IPS-15b (cell line): ENCODE results near the gene ZG16.
A peak's percentile ranks its signal among the peaks of the same experiment; 100 is the strongest.

ENCODE experiments used
- H3K27me3 ChIP-seq: one replicate; pipeline ENCODE4 v1.6.1; 2013; ENCODE audit warnings: low read length; ENCODE audit not compliant: control insufficient read depth, insufficient read depth
- H3K36me3 ChIP-seq: one replicate; pipeline ENCODE4 v1.6.1; 2013; ENCODE audit warnings: low read length; ENCODE audit not compliant: control insufficient read depth, insufficient read depth
- H3K4me1 ChIP-seq: one replicate; pipeline ENCODE4 v1.6.1; 2013; ENCODE audit warnings: mild to moderate bottlenecking, low read length; ENCODE audit not compliant: control insufficient read depth, insufficient read depth
- H3K4me3 ChIP-seq: one replicate; pipeline ENCODE4 v1.5.1; 2013; ENCODE audit warnings: low read depth, low read length
- H3K9ac ChIP-seq: one replicate; pipeline ENCODE4 v1.6.1; 2013; ENCODE audit warnings: low read depth, mild to moderate bottlenecking, low read length
- H3K9me3 ChIP-seq: one replicate; pipeline ENCODE4 v1.6.1; 2013; ENCODE audit warnings: mild to moderate bottlenecking, low read length; ENCODE audit not compliant: control insufficient read depth, insufficient read depth

The ZG16 gene

GRCh38 chr16:29806641-29807425 is 28.8 kb downstream of the ZG16 start:
- H3K4me3 ChIP-seq = peak overlapping the region; percentile 90
- peaks cover 16% of the 10 kb centered on the region for H3K4me1 ChIP-seq
- no peaks in the 10 kb centered on the region for H3K27me3 ChIP-seq
- H3K9ac ChIP-seq = peak overlapping the region; percentile 73
- H3K9me3 ChIP-seq = no peaks in the 10 kb centered on the region
- H3K36me3 ChIP-seq = peaks cover 26% of the 10 kb centered on the region

- peak overlapping the region; percentile 73 for H3K9ac ChIP-seq
- no peaks in the 10 kb centered on the region for H3K9me3 ChIP-seq
- peaks cover 20% of the 10 kb centered on the region for H3K36me3 ChIP-seq
- no peaks in the 10 kb centered on the region for H3K27me3 ChIP-seq
- peak overlapping the region; percentile 90 for H3K4me3 ChIP-seq
- peaks cover 16% of the 10 kb centered on the region for H3K4me1 ChIP-seq
These were observed 29.6 kb downstream of the ZG16 start for GRCh38 chr16:29807426-29808218.

GRCh38 chr16:29808219-29808900 is 30.3 kb downstream of the ZG16 start:
- Histone ChIP-seq H3K9me3 (no peaks in the 10 kb centered on the region), H3K4me3 (peak overlapping the region; percentile 90), H3K27me3 (no peaks in the 10 kb centered on the region), H3K4me1 (peaks cover 16% of the 10 kb centered on the region), H3K36me3 (peaks cover 16% of the 10 kb centered on the region), H3K9ac (peak overlapping the region; percentile 73)

GRCh38 chr16:29809031-29809747 is 31.1 kb downstream of the ZG16 start:
- peak overlapping the region; percentile 22 for H3K4me3 ChIP-seq
- H3K36me3 ChIP-seq = peaks cover 16% of the 10 kb centered on the region
- H3K9me3 ChIP-seq = no peaks in the 10 kb centered on the region
- H3K9ac ChIP-seq = no peak overlapping the region
- no peaks in the 10 kb centered on the region for H3K27me3 ChIP-seq
- peaks cover 16% of the 10 kb centered on the region for H3K4me1 ChIP-seq

DNA sequence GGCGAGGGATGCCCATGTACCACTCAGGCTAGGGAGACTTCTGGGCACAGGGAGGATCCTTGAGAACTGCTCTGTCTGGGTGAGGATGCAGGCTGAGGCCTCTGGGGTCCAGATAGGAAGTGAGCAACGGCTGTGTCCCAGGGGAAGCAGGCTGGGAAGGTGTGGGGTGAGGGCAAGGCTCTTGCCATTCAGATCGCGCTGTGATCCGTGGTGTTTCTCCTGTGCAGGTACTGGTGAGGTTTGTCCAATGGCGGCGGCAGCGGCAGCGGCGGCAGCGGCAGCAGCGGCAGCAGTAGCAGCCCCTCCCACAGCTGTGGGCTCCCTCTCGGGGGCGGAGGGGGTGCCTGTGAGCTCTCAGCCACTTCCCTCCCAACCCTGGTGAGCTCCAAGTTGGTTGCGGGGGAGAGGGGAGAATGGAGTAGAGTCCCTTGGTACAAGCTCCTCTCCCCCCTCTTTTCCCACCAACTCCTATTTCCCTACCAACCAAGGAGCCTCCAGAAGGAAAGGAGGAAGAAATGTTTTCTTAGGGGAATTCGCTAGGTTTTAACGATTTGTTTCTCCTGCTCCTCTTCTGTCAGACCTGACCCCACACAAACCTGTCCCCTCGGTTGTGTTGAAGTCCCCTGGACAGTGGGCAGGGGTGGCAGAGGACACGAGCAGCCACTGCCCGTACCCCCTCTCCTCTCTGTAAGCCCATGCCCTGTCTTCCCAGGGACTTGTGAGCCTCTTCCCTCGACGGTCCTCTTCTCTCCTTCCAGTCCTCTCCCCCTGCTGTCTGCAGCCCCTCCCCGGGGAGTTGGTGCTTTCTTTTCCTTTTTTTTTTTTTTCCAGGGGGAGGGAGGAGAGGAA is 32.0 kb downstream of the ZG16 start:
- Histone ChIP-seq H3K4me3 (peak overlapping the region; percentile 33), H3K9me3 (no peaks in the 10 kb centered on the region), H3K4me1 (peaks cover 15% of the 10 kb centered on the region), H3K36me3 (peaks cover 14% of the 10 kb centered on the region), H3K9ac (no peak overlapping the region), H3K27me3 (no peaks in the 10 kb centered on the region)

DNA sequence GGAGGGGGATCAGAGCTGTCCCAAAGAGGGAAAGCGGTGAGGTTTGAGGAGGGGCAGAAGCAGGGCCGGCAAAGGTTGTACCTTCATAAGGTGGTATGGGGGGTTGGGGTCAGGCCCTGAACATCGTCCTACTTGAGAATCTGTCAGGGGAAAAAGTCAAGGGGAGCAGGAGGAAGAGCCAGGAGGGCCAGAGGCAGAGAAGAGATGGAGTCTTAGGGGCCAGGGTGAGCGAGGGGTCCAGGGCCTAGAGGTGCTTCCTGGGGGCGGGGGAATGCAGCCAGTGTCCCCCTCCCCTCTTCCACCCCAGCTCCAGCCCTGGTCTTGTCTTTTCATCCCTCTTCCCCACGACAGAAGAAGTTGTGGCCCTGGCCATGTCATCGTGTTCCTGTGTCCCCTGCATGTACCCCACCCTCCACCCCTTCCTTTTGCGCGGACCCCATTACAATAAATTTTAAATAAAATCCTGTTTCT is 32.7 kb downstream of the ZG16 start:
- Histone ChIP-seq H3K4me1 (peaks cover 15% of the 10 kb centered on the region), H3K9ac (no peak overlapping the region), H3K4me3 (peak overlapping the region; percentile 87), H3K36me3 (peaks cover 14% of the 10 kb centered on the region), H3K27me3 (no peaks in the 10 kb centered on the region), H3K9me3 (no peaks in the 10 kb centered on the region)

- H3K4me3 ChIP-seq = peak overlapping the region; percentile 87
- peaks cover 14% of the 10 kb centered on the region for H3K36me3 ChIP-seq
- H3K9ac ChIP-seq = peak overlapping the region; percentile 83
- peaks cover 15% of the 10 kb centered on the region for H3K4me1 ChIP-seq
- no peaks in the 10 kb centered on the region for H3K9me3 ChIP-seq
- H3K27me3 ChIP-seq = no peaks in the 10 kb centered on the region
These were observed 33.3 kb downstream of the ZG16 start for GRCh38 chr16:29811170-29811895.

GRCh38 chr16:29811896-29812665 is 34.0 kb downstream of the ZG16 start, which contains the start of gene PRRT2:
PRRT2 (plus strand) TSS chr16:29812193; CDS start chr16:29813055, 862 bp downstream.
- peaks cover 14% of the 10 kb centered on the region for H3K36me3 ChIP-seq
- H3K4me1 ChIP-seq = peaks cover 15% of the 10 kb centered on the region
- no peaks in the 10 kb centered on the region for H3K27me3 ChIP-seq
- peak within 1 kb of the TSS; percentile 87 for H3K4me3 ChIP-seq
- peak within 1 kb of the TSS; percentile 83 for H3K9ac ChIP-seq
- H3K9me3 ChIP-seq = no peaks in the 10 kb centered on the region

DNA sequence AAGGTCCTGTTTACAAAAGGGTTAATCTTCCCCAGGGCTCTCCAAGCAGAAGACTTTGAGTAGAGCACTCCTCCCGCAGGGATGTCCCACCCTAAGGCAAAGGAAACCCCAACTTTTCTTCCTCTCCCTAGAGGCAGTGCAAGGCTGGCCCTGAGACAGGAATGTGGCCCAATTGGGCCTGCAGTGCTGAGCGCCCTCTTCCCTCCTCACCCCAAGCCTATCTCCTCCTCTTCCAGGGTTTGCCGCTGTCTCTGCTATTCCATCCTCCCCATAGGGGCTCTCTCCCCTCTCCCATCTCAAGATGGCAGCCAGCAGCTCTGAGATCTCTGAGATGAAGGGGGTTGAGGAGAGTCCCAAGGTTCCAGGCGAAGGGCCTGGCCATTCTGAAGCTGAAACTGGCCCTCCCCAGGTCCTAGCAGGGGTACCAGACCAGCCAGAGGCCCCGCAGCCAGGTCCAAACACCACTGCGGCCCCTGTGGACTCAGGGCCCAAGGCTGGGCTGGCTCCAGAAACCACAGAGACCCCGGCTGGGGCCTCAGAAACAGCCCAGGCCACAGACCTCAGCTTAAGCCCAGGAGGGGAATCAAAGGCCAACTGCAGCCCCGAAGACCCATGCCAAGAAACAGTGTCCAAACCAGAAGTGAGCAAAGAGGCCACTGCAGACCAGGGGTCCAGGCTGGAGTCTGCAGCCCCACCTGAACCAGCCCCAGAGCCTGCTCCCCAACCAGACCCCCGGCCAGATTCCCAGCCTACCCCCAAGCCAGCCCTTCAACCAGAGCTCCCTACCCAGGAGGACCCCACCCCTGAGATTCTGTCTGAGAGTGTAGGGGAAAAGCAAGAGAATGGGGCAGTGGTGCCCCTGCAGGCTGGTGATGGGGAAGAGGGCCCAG is 34.9 kb downstream of the ZG16 start:
- Histone ChIP-seq H3K4me1 (peaks cover 15% of the 10 kb centered on the region), H3K9ac (no peak overlapping the region), H3K4me3 (peak overlapping the region; percentile 87)

More for the DNA sequence above, 34.9 kb downstream of the ZG16 start:
- H3K27me3 ChIP-seq = no peaks in the 10 kb centered on the region
- no peaks in the 10 kb centered on the region for H3K9me3 ChIP-seq
- peaks cover 15% of the 10 kb centered on the region for H3K36me3 ChIP-seq
